Fibroblast of peridontal ligament (primary cell): ENCODE data around the gene GTF2IRD1.
"Not testable (repeated sequence)": the region's sequence is repeated elsewhere in the genome, so short reads cannot be mapped to it uniquely, and the experiment has no call there.

Source experiments
- DNase-seq: peaks from one replicate; pipeline ENCODE4 v3.0.0-alpha.2; 2010; ENCODE audit errors: extremely low read depth

The GTF2IRD1 gene

GRCh38 chr7:74470504-74470903 lies 16.8 kb downstream of the GTF2IRD1 start:
- no peak for DNase-seq

- no peak for DNase-seq
These were observed 19.4 kb downstream of the GTF2IRD1 start for GRCh38 chr7:74473116-74473515.

- DNase-seq = no peak
These were observed 20.7 kb downstream of the GTF2IRD1 start for GRCh38 chr7:74474271-74474865.

GRCh38 chr7:74475243-74475986 lies 21.7 kb downstream of the GTF2IRD1 start:
- DNase-seq = no peak

- no peak for DNase-seq
These were observed 22.3 kb downstream of the GTF2IRD1 start for GRCh38 chr7:74475987-74476350.

DNA sequence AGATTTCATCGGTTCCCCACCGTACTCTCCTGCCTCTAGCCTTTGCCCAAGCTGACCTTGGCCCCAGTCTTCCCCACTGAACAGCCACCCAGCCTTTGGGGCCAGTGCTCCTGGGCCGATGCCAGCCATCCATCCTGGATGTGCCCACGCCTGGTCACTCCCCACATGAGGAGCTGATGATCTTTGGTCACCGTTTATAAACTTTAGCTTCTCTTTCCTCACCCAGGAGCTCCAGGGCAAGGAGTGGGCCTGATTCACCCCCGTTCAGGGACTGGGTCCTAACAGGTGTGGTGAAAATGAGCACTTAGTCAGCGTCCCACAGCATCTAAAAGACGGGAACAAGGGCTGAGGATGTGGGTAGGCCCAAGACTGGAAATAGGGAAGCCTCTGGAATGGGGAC lies 22.9 kb downstream of the GTF2IRD1 start:
- DNase-seq = no peak

DNA sequence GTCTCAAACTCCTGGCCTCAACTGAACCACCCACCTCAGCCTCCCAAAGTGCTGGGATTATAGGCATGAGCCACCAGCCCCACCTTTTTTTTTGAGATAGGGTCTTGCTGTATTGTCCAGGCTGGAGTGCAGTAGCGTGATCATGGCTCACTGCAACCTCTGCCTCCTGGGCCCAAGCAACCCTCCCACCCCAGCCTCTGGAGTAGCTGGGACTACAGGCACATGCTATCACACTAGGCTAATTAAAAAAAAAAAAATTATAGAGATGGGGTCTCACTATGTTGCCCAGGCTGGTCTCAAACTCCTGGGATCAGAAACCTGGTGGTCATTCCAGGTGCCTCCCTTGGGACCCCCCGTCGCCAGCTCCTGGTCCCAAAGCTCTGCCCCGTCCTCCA lies 25.0 kb downstream of the GTF2IRD1 start:
- no peak for DNase-seq

DNA sequence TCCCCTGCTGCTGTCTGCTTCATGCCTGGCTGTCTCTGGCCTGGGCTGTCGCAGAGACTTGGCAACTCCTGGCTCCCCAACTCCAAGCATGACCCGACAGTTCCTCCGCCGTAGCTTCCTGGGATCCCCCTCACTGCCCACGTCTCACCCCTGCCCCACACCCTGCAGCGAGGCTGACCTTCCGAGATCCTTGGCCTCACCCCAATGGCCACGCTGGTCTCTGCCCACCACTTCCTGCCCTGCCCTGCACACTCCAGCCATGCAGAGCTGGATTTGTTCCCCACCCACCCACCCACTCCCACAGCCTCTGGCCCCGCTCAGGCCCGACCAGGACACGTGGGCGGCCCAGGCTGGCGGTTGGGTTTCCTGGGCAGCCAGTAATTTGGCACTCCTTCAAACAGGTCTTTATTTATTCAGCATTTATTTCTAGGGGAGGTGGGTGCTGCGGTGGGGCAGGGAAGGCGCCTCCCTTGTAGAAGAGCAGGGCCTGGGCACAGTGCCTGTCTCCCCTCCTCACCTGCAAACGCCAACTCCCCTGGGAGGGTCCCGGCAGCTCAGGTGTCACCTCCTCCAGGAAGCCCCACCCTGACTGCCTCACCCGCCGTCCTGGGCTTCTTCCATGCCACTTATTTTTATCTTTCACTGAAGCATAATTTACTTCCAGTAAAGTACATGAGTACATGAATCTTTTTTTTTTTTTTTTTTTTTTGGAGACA lies 25.5 kb downstream of the GTF2IRD1 start:
- DNase-seq = no peak

GRCh38 chr7:74479961-74480829 lies 26.5 kb downstream of the GTF2IRD1 start:
- DNase-seq = peak; percentile 87

DNA sequence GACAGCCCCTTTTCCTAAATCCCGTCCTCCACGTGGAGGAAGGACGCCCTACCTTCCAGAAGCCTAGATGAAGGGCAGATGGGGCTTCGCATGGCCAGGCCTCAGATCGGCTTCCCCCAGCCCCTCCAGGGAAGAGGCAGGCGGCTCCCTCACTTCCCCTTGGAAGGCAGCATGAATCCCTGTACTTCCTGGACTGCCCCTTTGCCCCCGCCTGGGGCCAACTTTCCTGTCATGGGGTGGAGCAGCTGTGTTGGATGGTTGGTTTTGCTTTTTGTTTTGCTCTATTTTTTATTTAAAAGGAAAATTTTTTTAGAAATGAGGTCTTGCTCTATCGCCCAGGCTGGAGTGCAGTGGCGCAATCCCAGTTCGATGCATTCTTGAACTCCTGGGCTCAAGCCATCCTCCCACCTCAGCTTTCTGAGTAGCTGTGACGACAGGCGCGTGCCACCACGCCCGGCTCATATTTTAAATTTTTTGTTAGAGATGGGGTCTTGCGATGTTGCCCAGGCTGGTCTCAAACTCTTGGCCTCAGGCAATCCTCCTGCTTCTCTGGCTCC lies 27.2 kb downstream of the GTF2IRD1 start:
- DNase-seq = peak; percentile 68

DNA sequence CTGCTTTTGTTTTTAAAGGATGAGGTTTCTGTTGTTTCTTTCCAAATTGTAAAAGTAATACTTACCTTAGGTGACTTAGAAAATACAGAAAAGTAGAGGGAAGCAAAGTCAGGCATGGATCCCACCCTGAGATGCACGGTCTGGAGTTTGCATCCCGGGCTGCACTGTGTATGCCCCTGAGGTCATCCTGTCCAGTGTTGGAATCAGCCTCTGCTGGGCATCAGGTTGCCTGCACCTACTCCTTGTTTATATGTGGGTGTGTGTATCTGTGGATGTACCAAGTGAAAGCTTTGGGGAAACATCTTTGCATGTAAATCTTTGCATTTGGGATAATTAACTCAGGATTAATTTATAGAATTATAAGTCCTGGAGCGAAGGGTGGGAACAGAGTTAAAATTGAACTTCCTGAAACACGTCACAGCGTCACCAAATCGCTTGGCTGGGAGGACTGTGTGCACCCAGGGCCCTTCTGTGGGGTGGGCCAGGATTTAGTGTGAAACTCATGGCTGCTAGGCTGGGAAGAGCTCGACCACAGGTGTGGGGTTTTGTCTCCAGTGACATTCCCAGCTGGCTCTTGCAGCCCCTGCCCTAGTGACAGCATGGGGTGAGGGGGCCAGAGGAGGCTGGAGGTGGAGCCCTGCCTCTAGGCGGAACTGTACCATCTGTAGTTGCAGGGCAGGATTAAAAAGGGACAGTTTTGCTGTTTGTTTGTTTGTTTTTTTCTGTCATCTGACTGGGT lies 27.9 kb downstream of the GTF2IRD1 start:
- peak; percentile 10 for DNase-seq

- DNase-seq = no peak
These were observed 28.4 kb downstream of the GTF2IRD1 start for GRCh38 chr7:74482197-74482467.

GRCh38 chr7:74482629-74483401 lies 29.1 kb downstream of the GTF2IRD1 start:
- peak; percentile 99 for DNase-seq

DNA sequence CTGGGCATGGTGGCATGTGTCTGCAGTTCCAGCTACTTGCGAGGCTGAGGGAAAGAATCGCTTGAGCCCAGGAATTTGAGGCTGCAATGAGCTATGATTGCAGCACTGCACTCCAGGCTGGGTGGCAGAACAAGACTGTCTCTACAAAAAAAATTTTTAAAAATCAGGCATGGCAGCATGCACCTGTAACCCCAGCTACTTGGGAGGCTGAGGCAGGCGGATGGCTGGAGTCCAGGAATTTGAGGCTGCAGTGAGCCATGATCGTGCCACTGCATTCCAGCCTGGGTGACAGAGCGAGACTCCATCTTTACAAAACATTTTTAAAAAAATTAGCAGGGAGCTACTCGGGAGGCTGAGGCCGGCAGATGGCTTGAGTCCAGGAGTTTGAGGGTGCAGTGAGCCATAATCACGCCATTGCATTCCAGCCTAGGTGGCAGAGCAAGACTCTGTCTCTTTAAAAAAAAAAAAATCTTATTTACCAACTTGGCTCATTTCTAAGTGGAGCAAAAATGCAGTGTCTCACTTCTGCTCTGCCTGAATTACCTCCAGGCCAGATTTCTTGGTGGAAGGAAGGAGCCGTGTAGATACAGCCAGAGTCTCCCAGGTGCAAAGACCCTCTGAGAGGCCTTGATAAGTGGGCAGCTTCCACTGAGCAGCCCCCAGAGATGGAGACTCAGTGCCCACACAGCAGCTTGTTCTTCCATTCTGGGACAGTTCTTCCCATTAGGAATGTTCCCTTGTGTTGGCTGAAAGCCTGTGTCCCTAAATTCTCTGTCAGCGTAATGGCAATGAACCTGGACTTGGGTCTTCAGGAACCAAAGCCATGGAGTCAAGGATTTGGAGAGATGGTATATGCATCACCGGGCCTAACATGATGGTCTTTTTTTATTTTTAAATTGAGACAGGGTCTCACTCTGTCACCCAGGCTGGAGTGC lies 30.0 kb downstream of the GTF2IRD1 start:
- DNase-seq = peak; percentile 63

GRCh38 chr7:74485611-74486010 lies 31.9 kb downstream of the GTF2IRD1 start:
- no peak for DNase-seq

- not testable (repeated sequence) for DNase-seq
These were observed 34.9 kb downstream of the GTF2IRD1 start for GRCh38 chr7:74488518-74489030.

DNA sequence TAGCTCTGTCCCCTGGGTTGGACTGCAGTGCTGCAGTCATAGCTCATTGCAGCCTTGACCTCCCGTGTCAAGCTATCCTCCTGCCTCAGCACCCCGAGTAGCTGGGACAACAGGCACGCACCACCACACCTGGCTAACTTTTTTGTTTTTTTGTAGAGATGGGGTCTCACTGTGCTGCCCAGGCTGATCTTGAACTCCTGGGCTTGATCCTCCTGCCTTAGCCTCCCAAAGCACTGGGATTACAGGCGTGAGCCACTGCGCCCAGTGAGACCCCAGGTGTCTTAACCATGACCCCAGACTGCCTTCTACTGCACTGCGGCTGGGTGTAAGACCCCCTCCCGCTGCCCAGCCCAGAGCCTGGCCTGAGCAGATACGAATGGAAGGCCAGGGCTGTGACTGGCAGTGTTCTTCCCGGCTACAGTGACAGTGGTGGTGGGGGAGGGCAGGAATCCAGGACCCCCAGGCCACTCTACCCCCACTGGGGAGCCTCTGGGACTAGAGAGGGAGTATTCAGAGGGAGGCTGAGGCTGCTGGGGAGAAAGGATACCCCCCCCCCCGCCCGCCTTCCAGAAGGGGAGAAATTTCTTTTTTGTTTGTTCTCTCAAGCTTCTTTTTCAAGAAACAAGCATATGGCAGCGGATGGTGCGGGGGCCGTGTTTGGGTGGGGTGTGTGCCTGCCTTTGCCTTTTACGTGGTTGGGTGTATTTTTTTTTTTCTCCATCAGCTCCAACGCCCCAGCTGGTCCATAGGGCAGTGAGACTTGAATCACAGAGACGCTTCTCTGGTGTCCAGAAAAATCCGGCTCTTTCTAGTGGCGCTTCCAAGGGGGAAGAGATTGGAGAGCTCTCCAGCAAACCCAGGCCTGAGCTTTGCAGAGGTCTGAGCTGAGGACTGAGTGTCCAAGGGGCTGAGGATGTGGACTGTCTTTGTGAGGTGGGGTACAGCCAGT lies 36.6 kb downstream of the GTF2IRD1 start:
- DNase-seq = no peak

DNA sequence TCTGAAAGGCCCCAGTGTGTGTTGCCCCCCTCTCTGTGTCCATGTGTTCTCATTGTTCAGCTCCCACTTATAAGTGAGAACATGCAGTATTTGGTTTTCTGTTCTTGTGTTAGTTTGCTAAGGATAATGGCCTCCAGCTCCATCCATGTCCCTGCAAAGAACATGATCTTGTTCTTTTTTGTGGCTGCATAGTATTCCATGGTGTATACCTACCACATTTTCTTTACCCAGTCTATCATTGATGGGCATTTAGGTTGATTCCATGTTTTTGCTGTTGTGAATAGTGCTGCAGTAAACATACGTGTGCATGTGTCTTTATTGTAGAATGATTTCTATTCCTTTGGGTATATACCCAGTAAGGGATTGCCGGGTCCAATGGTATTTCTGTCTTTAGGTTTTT lies 37.8 kb downstream of the GTF2IRD1 start:
- not testable (repeated sequence) for DNase-seq
